ENCODE data around the gene TADA3.

- TF ChIP-seq, protein P1, sequence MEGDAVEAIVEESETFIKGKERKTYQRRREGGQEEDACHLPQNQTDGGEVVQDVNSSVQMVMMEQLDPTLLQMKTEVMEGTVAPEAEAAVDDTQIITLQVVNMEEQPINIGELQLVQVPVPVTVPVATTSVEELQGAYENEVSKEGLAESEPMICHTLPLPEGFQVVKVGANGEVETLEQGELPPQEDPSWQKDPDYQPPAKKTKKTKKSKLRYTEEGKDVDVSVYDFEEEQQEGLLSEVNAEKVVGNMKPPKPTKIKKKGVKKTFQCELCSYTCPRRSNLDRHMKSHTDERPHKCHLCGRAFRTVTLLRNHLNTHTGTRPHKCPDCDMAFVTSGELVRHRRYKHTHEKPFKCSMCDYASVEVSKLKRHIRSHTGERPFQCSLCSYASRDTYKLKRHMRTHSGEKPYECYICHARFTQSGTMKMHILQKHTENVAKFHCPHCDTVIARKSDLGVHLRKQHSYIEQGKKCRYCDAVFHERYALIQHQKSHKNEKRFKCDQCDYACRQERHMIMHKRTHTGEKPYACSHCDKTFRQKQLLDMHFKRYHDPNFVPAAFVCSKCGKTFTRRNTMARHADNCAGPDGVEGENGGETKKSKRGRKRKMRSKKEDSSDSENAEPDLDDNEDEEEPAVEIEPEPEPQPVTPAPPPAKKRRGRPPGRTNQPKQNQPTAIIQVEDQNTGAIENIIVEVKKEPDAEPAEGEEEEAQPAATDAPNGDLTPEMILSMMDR (IDR thresholded peaks at IDR 0.05; ENCODE audit: extremely low read depth in 1 of 2, insufficient read depth in 1 of 2, low read depth in 1 of 2, low read length in 2 of 2) = no peak
- TF ChIP-seq FOS (IDR thresholded peaks at IDR 0.05; ENCODE audit: borderline replicate concordance, insufficient read depth, low read length) (no peak), POLR2A (IDR thresholded peaks at IDR 0.05; ENCODE audit: low read depth, low read length) (no peak), POLR2AphosphoS5 (IDR thresholded peaks at IDR 0.05; ENCODE audit: insufficient read depth, low read depth, low read length) (no peak), MYC (IDR thresholded peaks at IDR 0.05; ENCODE audit: low read depth, low read length) (no peak), EZH2 (IDR thresholded peaks at IDR 0.05; ENCODE audit: borderline replicate concordance, low read depth, low read length, severe bottlenecking) (no peak), GATA2 (IDR thresholded peaks at IDR 0.05; ENCODE audit: insufficient read depth, insufficient read length, low read depth, low read length) (no peak)
Measured at GRCh38 chr3:9806688-9807589, 14.7 kb upstream of the TADA3 start.
